Uterus (tissue), 2 donors: ENCODE measurements around the gene ZNF679.

Experiments used
- POLR2A ChIP-seq, 2 donors: fragments of 450-650 bp; IDR thresholded peaks; one replicate each; pipeline ENCODE4 v1.6.1; 2016; ENCODE audit warnings: antibody characterized with exemption in 2 of 2, mild to moderate bottlenecking in 1 of 2, moderate library complexity in 1 of 2
- TF ChIP-seq, protein P1 (sequence below), 4 experiments: fragments of 200-600 bp in 2 of 4; fragments of 450-650 bp in 2 of 4; sonication (generic) in 2 of 4; IDR thresholded peaks; one replicate each; pipeline ENCODE4 v1.5.1; 2016 to 2019; ENCODE audit warnings: antibody characterized with exemption in 4 of 4, mild to moderate bottlenecking in 2 of 4, moderate library complexity in 1 of 4

DNA sequence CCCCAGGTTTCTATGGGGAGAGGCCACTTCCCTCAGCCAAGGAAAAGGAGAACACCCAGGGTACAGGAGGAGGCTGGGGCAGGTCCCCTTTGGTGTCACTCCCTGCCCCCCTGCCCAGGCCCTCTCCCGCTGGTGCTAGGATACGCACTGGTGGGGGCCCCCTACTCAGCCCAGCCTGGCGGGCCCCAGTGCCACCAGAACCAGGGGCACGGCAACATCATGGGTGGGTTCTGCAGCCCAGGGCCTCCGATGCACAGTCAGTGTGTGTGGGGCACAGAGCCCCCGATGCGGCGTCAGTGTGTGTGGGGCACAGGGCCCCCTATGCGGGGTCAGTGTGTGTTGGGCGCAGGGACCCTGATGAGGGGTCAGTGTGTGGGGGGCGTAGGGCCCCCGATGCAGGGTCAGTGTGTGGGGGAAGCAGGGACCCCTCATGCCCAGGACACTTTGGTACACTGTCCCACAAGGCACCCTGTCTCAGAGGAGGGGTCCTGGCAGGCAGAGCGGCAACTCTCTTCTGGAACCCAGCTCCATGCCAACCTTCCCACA lies 44.4 kb upstream of the ZNF679 start:
- TF ChIP-seq, protein P1, sequence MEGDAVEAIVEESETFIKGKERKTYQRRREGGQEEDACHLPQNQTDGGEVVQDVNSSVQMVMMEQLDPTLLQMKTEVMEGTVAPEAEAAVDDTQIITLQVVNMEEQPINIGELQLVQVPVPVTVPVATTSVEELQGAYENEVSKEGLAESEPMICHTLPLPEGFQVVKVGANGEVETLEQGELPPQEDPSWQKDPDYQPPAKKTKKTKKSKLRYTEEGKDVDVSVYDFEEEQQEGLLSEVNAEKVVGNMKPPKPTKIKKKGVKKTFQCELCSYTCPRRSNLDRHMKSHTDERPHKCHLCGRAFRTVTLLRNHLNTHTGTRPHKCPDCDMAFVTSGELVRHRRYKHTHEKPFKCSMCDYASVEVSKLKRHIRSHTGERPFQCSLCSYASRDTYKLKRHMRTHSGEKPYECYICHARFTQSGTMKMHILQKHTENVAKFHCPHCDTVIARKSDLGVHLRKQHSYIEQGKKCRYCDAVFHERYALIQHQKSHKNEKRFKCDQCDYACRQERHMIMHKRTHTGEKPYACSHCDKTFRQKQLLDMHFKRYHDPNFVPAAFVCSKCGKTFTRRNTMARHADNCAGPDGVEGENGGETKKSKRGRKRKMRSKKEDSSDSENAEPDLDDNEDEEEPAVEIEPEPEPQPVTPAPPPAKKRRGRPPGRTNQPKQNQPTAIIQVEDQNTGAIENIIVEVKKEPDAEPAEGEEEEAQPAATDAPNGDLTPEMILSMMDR (IDR thresholded peaks at IDR 0.05): no peak
- no peak for TF ChIP-seq POLR2A (IDR thresholded peaks at IDR 0.05)
